Activated CD8-positive, alpha-beta memory T cell treated with anti-CD3 and anti-CD28 coated beads for 36 hours (primary cell): ENCODE data around the gene CPXCR1. TPM values are rescaled to one million over a fixed set of nuclear protein-coding genes. Genes with fewer than 3 reads are reported as not detected.
"Not testable (repeated sequence)": the region's sequence is repeated elsewhere in the genome, so short reads cannot be mapped to it uniquely, and the experiment has no call there.

Experiments used
- CTCF ChIA-PET: fragments of 350-600 bp; sonication (Branson Sonifier 250); formaldehyde crosslinking; loops from one replicate; lab custom pipeline; 2021; ENCODE audit warnings: antibody characterized with exemption; lab: Charles Lee
- POLR2A ChIA-PET: fragments of 350-600 bp; sonication (Branson Sonifier 250); formaldehyde crosslinking; loops from one replicate; lab custom pipeline; 2021; ENCODE audit warnings: antibody characterized with exemption; lab: Charles Lee
- total RNA-seq, 2 experiments: library from RNA; stranded (reverse); gene quantifications; one replicate each; pipeline ENCODE4 v1.2.3, GENCODE V29; 2021

The CPXCR1 gene
- total RNA-seq: not detected

DNA sequence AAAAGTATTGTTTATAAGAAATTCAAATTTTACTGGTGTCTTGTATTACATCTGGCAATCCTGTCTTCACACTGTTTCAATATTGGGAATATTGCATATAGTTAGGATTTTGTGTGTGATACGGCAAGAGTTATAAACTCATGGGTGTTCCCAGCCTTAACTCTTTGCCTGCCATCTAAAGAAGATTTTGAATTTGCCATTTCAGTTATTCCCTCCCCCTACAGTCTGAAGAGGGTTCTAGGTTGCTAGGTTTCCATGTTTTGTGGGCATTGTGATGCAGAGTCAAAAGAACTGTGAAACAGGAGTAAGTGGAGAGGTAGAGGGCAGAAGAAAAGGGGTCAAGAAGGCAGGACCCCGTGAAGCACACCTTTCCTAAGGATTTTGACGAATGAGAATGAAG is at the start of gene CPXCR1:
Gene CPXCR1, plus strand, starts transcription at position 301 of the 400 bp plus-strand sequence. CDS start 6,190 bp downstream, outside the sequence.
- CTCF ChIA-PET: no interaction called here
- POLR2A ChIA-PET: no interaction called here

DNA sequence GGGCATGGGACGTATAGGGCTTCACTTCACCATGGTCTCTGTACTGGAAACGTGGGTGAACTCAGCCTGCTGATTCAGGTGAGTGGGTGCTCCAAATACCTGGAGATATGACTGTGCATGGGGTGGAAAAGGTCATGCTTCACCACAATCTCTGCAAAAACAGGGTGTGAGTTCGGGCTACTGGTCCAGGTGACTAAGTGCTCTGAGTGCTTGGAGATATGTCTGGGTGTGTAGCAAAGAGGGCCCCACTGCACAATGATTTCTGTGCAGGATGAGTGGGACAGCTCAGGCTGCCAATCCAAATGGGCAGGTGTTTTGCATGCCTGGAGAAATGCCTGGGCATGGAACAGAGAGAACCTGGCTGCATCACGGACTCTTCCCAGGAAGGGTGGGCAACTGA is 11.2 kb upstream of the CPXCR1 start:
- ChIA-PET CTCF (no interaction called here), POLR2A (no interaction called here)

GRCh38 chrX:88746215-88746614 is 810 bp upstream of the CPXCR1 start:
- POLR2A ChIA-PET, CTCF ChIA-PET: not testable (repeated sequence)

GRCh38 chrX:88752339-88752738 is 5.3 kb downstream of the CPXCR1 start:
- CTCF ChIA-PET, POLR2A ChIA-PET: not testable (repeated sequence)

GRCh38 chrX:88789825-88790224 is 42.8 kb downstream of the CPXCR1 start:
- CTCF ChIA-PET: no interaction called here

More at GRCh38 chrX:88789825-88790224, 42.8 kb downstream of the CPXCR1 start:
- POLR2A ChIA-PET: no interaction called here
